CD4-positive, alpha-beta T cell treated with Interleukin-4 for 1 hour (primary cell): ENCODE data around the gene TOLLIP.

Experiments used
- DNase-seq, 2 donors: peaks; one replicate each; pipeline ENCODE4 v3.0.0-alpha.2; 2020 to 2022

The TOLLIP gene

GRCh38 chr11:1297576-1298473, 11.6 kb downstream of the TOLLIP start:
- DNase-seq: no peak

- DNase-seq: no peak
Measured at GRCh38 chr11:1297011-1297575, 12.3 kb downstream of the TOLLIP start.

- no peak for DNase-seq
Measured at GRCh38 chr11:1296287-1296686, 13.1 kb downstream of the TOLLIP start.

GRCh38 chr11:1295591-1295990, 13.8 kb downstream of the TOLLIP start:
- DNase-seq: no peak

GRCh38 chr11:1295086-1295485, 14.3 kb downstream of the TOLLIP start:
- DNase-seq: no peak

GRCh38 chr11:1293619-1294015, 15.8 kb downstream of the TOLLIP start:
- peak in 1 of 2 donors; percentile 14 for DNase-seq

GRCh38 chr11:1292644-1293618, 16.5 kb downstream of the TOLLIP start:
- no peak for DNase-seq

- DNase-seq: no peak
Measured at GRCh38 chr11:1292018-1292643, 17.3 kb downstream of the TOLLIP start.

- DNase-seq: no peak
Measured at GRCh38 chr11:1291295-1292017, 18.0 kb downstream of the TOLLIP start.

GRCh38 chr11:1290052-1291040, 19.1 kb downstream of the TOLLIP start:
- DNase-seq: no peak

GRCh38 chr11:1289211-1289935, 20.1 kb downstream of the TOLLIP start:
- DNase-seq: no peak

GRCh38 chr11:1288426-1289151, 20.8 kb downstream of the TOLLIP start:
- no peak for DNase-seq

- DNase-seq: no peak
Measured at GRCh38 chr11:1287928-1288327, 21.5 kb downstream of the TOLLIP start.

- DNase-seq: no peak
Measured at GRCh38 chr11:1285876-1286275, 23.6 kb downstream of the TOLLIP start.

GRCh38 chr11:1285316-1285744, 24.1 kb downstream of the TOLLIP start:
- no peak for DNase-seq

GRCh38 chr11:1283906-1284305, 25.5 kb downstream of the TOLLIP start:
- no peak for DNase-seq

GRCh38 chr11:1283091-1283511, 26.3 kb downstream of the TOLLIP start:
- no peak for DNase-seq

- no peak for DNase-seq
Measured at GRCh38 chr11:1281974-1282365, 27.5 kb downstream of the TOLLIP start.

- no peak for DNase-seq
Measured at GRCh38 chr11:1281326-1281973, 28.0 kb downstream of the TOLLIP start.
